Effector memory CD8-positive, alpha-beta T cell (primary cell): ENCODE data around the gene ARTN.

ENCODE experiments used
- ATAC-seq: fragments of 150-1000 bp; cut with Tn5 transposase; replicated peaks from 2 replicates; pipeline ENCODE4 v1.10.0; 2021; ENCODE audit warnings: mild to moderate bottlenecking, moderate library complexity
- DNase-seq, 3 experiments: peaks; one replicate each; pipeline ENCODE4 v3.0.0; 2021
- H3K27ac Mint-ChIP-seq, 2 donors: one replicate each; pipeline ENCODE4 v1.8.0; 2022; ENCODE audit warnings: mild to moderate bottlenecking in 2 of 2, mixed read lengths in 2 of 2, moderate library complexity in 2 of 2
- H3K27me3 Mint-ChIP-seq, 2 donors: one replicate each; pipeline ENCODE4 v1.8.0; 2022; ENCODE audit warnings: mixed read lengths in 2 of 2
- H3K36me3 Mint-ChIP-seq: one replicate; pipeline ENCODE4 v1.8.0; 2022; ENCODE audit warnings: mild to moderate bottlenecking, moderate library complexity, mixed read lengths; ENCODE audit not compliant: insufficient read depth
- H3K4me1 Mint-ChIP-seq, 2 donors: one replicate each; pipeline ENCODE4 v1.8.0; 2022; ENCODE audit warnings: low read depth in 2 of 2, mixed read lengths in 2 of 2
- H3K4me3 Mint-ChIP-seq, 2 donors: one replicate each; pipeline ENCODE4 v1.8.0; 2022; ENCODE audit warnings: mild to moderate bottlenecking in 2 of 2, mixed read lengths in 2 of 2, moderate library complexity in 2 of 2
- H3K9me3 Mint-ChIP-seq, 2 donors: one replicate each; pipeline ENCODE4 v1.8.0; 2022; ENCODE audit warnings: mixed read lengths in 2 of 2

Gene ARTN

GRCh38 chr1:43974443-43975248, 41.0 kb downstream of the ARTN start, which contains the start of gene ATP6V0B:
ATP6V0B (plus strand) TSS chr1:43974960; CDS start chr1:43975041, 81 bp downstream.
- Mint-ChIP-seq H3K4me1 (peaks cover 50 to 54% of the 10 kb centered on the region in 2 donors), H3K27me3 (no peaks in the 10 kb centered on the region), H3K36me3 (peaks cover 19% of the 10 kb centered on the region), H3K27ac (peak within 1 kb of the TSS; percentile 93 to 94), H3K9me3 (no peaks in the 10 kb centered on the region), H3K4me3 (peak within 1 kb of the TSS; percentile 92 to 94)
- DNase-seq (peak; percentile 91 to 92 (median 91)), ATAC-seq (peak; percentile 78)

DNA sequence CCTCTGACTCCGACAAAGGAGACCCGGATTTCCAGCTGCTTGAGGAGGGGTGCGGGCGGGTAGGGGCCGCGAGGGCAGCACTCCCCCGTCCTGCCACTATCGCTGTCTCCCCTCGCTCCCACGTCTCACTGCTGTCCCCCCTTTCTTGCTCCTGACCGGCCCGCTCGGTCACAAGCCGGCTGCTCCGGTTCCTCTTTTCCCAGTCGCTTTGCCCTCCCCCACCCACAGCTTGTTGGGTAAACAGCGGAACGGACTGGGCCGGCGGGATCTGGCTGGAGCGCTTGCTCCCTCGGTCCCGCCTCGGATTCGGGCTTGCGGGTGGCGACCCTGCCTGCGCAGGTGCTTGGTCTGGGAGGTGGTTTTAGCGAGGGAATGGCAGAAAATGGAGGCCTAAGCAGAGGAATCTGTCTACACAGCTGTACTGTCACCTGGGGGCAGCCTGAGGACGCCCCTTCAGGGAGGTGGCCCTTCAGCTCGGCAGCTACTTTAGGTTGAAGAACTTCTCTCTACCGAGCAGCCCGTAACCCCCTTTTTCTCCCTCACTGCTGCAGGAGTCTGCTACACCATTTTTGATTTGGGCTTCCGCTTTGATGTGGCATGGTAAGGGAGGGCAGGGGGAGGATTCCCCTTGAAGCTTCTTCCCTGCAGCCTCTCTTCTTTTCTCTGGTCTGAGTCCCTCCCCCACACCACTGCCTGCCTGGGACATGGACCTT, 41.8 kb downstream of the ARTN start:
- H3K4me1 Mint-ChIP-seq: peaks cover 48 to 51% of the 10 kb centered on the region in 2 donors
- peak overlapping the region; percentile 93 to 94 for H3K27ac Mint-ChIP-seq
- DNase-seq (no peak), ATAC-seq (peak; percentile 10)
- no peaks in the 10 kb centered on the region for H3K27me3 Mint-ChIP-seq
- H3K36me3 Mint-ChIP-seq: peaks cover 22% of the 10 kb centered on the region
- peak overlapping the region; percentile 92 to 94 for H3K4me3 Mint-ChIP-seq
- H3K9me3 Mint-ChIP-seq: no peaks in the 10 kb centered on the region

DNA sequence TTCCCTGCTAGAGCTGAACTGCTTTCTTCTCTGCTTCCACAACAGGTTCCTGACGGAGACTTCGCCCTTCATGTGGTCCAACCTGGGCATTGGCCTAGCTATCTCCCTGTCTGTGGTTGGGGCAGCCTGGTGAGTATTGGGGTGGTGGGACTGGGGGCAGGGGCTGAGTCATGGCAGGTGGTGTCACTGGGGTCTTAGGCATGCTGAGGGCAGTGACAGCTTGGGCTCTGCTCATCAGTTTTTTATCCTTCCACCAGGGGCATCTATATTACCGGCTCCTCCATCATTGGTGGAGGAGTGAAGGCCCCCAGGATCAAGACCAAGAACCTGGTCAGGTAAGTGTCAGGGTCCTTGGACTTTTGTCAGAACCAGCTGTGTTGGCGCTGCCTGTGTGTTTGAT, 42.4 kb downstream of the ARTN start:
- Mint-ChIP-seq H3K9me3 (no peaks in the 10 kb centered on the region), H3K36me3 (peaks cover 22% of the 10 kb centered on the region), H3K27ac (peak overlapping the region in 1 of 2 donors; percentile 94), H3K27me3 (no peaks in the 10 kb centered on the region), H3K4me3 (peak overlapping the region; percentile 92 to 94), H3K4me1 (peaks cover 50 to 51% of the 10 kb centered on the region in 2 donors)
- DNase-seq (no peak), ATAC-seq (no peak)

GRCh38 chr1:43976890-43977289, 43.3 kb downstream of the ARTN start:
- no peak for DNase-seq
- Mint-ChIP-seq H3K4me3 (peak overlapping the region; percentile 92 to 94), H3K4me1 (peaks cover 50 to 51% of the 10 kb centered on the region in 2 donors), H3K9me3 (no peaks in the 10 kb centered on the region), H3K27me3 (no peaks in the 10 kb centered on the region), H3K36me3 (peaks cover 18% of the 10 kb centered on the region), H3K27ac (peak overlapping the region; percentile 42 to 94)
- no peak for ATAC-seq

- DNase-seq (no peak), ATAC-seq (no peak)
- H3K4me1 Mint-ChIP-seq: peaks cover 50 to 52% of the 10 kb centered on the region in 2 donors
- H3K27ac Mint-ChIP-seq: peak overlapping the region in 1 of 2 donors; percentile 18
- H3K27me3 Mint-ChIP-seq: no peaks in the 10 kb centered on the region
- H3K36me3 Mint-ChIP-seq: peaks cover 17% of the 10 kb centered on the region
- peak overlapping the region; percentile 63 to 94 for H3K4me3 Mint-ChIP-seq
- H3K9me3 Mint-ChIP-seq: no peaks in the 10 kb centered on the region
These were observed 44.0 kb downstream of the ARTN start for GRCh38 chr1:43977376-43978263.

DNA sequence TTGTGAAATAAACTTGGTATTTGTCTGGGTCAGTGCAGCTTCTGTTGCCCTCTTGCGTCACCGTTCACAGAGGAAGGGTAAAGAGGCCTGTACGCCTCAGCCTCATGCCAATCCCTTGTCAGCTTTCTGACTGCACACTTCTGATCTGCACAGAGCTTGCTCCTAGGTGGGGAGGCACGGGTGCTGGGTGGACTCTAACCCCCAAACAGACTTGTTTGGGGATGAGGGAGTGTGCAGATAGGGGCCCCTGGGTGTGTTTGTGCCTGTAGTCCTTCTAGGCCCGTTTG, 44.6 kb downstream of the ARTN start:
- no peak for ATAC-seq

GRCh38 chr1:43978551-43979260, 45.1 kb downstream of the ARTN start, which contains the start of gene B4GALT2:
B4GALT2 (plus strand) TSS chr1:43979210; CDS start chr1:43981161, 1,951 bp downstream.
- ATAC-seq (peak; percentile 15), DNase-seq (peak; percentile 17 to 28 (median 25))
- Mint-ChIP-seq H3K27ac (peak within 1 kb of the TSS; percentile 57 to 63), H3K9me3 (no peaks in the 10 kb centered on the region), H3K36me3 (peaks cover 17% of the 10 kb centered on the region), H3K4me1 (peaks cover 48 to 49% of the 10 kb centered on the region in 2 donors), H3K4me3 (peak within 1 kb of the TSS; percentile 79 to 94), H3K27me3 (no peaks in the 10 kb centered on the region)

More for the DNA sequence above, 44.6 kb downstream of the ARTN start:
- peaks cover 17% of the 10 kb centered on the region for H3K36me3 Mint-ChIP-seq
- H3K4me3 Mint-ChIP-seq: peak overlapping the region; percentile 63 to 94
- peaks cover 50 to 52% of the 10 kb centered on the region in 2 donors for H3K4me1 Mint-ChIP-seq
- H3K27ac Mint-ChIP-seq: peak overlapping the region; percentile 18 to 48
- no peak for DNase-seq
- H3K9me3 Mint-ChIP-seq: no peaks in the 10 kb centered on the region
- no peaks in the 10 kb centered on the region for H3K27me3 Mint-ChIP-seq

DNA sequence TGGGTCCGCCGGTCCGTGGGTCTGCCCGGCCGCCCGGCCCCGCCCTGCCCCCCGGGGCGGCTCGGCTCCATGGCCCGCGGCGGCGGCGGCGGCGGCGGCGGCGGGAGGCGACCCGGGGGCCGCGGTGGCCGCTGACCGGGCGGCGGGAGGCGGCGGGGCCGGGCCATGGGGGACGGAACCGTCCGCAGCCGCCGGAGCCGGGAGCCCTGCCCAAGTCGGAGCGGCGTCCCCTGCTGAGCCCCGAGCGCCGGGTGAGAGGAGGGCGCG, 45.6 kb downstream of the ARTN start:
- peak overlapping the region in 1 of 2 donors; percentile 83 for H3K4me3 Mint-ChIP-seq
- DNase-seq (no peak), ATAC-seq (no peak)
- H3K9me3 Mint-ChIP-seq: no peaks in the 10 kb centered on the region
- H3K27me3 Mint-ChIP-seq: no peaks in the 10 kb centered on the region
- H3K4me1 Mint-ChIP-seq: peaks cover 44% of the 10 kb centered on the region in 2 donors
- H3K36me3 Mint-ChIP-seq: peaks cover 17% of the 10 kb centered on the region
- no peak overlapping the region for H3K27ac Mint-ChIP-seq

DNA sequence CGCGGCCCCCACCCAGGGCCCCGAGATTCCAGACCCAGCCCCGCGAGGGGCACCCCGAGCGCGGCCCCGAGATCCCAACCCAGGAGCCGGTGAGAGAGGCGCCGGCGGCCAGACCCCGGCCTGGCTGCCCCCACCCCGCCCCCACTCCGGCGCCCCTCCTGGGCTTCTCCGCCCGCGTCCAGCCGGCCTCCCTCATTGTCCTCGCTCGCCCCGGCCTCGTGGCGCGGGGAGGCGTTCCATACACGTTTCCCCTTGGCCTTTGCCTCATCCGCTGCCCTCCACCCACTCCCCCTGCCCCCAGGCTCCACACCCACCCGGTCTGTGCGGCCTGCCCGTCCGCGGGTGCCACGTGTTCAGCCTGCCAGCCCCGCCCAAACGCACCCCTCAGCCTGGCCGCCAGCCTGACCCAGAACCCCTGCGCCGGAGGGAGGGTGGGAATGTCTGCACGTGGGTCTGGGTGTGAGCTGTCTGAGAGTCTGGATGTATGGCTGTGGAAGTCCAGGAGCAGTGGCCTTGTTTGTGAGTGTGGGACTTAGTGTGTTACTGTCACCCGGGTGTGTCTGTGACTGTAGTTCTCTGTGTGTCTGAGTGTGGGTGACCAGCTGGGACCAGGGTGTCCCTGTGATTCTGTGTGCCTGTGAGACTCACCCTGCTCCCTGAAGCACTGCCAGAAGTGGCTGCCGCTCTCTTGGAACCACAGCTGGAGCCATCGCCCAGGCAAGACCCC, 46.1 kb downstream of the ARTN start:
- Mint-ChIP-seq H3K27ac (peak overlapping the region; percentile 57 to 63), H3K4me3 (peak overlapping the region; percentile 79 to 83), H3K27me3 (no peaks in the 10 kb centered on the region), H3K36me3 (peaks cover 13% of the 10 kb centered on the region), H3K4me1 (peaks cover 41% of the 10 kb centered on the region in 2 donors), H3K9me3 (no peaks in the 10 kb centered on the region)
- no peak for ATAC-seq
- no peak for DNase-seq

DNA sequence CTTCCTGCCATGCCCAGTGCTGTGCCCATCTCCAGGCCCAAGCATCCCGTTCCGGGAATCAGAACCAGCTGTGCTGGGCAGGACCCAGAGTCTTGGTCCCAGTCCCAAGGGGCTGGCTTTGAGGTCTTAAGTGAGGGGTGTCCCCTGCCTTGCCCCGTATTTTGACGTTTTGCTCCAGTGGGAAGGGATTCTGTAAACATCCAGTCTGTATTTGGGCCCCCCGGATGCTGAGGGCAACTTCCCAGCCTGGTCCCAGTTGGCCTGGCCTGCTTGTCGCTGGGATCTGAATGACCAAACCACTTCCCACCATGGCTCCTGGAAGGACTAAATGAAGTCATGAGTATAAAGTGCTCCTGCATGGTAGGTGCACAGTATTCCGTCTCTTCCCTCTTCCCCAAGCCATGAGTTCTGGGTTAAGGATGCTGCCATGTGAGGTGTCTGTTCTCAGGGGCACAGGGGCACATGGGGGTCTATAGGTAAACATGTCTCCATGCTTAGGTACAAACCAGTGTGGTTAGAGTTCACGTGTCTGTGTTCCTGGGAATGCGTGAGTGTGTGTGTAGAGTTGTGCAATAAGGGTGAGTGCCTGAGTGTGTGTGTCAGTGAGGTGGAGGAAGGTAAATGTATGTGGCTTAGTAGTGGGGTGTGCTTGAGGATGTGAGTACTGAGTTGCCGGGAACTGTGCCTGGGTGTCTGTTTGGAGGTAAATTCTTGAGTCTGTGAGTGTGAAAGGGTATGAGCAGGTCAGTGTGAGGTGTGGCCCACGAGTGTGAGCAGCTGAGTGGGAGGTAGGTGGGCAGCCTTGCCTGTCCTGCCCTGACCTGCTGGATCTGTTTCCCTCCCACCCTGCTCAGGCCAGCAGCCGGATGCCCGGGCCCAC, 46.9 kb downstream of the ARTN start:
- H3K27me3 Mint-ChIP-seq: no peaks in the 10 kb centered on the region
- peak overlapping the region; percentile 79 to 83 for H3K4me3 Mint-ChIP-seq
- H3K9me3 Mint-ChIP-seq: no peaks in the 10 kb centered on the region
- peak overlapping the region; percentile 57 to 63 for H3K27ac Mint-ChIP-seq
- peaks cover 11% of the 10 kb centered on the region for H3K36me3 Mint-ChIP-seq
- peaks cover 39 to 41% of the 10 kb centered on the region in 2 donors for H3K4me1 Mint-ChIP-seq
- ATAC-seq (no peak), DNase-seq (no peak)

DNA sequence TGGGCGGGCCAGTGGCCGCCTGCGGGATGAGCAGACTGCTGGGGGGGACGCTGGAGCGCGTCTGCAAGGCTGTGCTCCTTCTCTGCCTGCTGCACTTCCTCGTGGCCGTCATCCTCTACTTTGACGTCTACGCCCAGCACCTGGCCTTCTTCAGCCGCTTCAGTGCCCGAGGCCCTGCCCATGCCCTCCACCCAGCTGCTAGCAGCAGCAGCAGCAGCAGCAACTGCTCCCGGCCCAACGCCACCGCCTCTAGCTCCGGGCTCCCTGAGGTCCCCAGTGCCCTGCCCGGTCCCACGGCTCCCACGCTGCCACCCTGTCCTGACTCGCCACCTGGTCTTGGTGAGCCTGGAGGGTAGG, 47.5 kb downstream of the ARTN start:
- H3K27me3 Mint-ChIP-seq: no peaks in the 10 kb centered on the region
- ATAC-seq: no peak
- H3K27ac Mint-ChIP-seq: no peak overlapping the region
- H3K9me3 Mint-ChIP-seq: no peaks in the 10 kb centered on the region
- H3K4me1 Mint-ChIP-seq: peaks cover 33 to 36% of the 10 kb centered on the region in 2 donors
- peaks cover 11% of the 10 kb centered on the region for H3K36me3 Mint-ChIP-seq
- no peak for DNase-seq
- H3K4me3 Mint-ChIP-seq: no peak overlapping the region
